Umbilical cord (tissue), 2 donors: ENCODE data around the gene ZNF440. TPM values are rescaled to one million over a fixed set of nuclear protein-coding genes. Genes with fewer than 3 reads are reported as not detected.

Experiments used
- DNase-seq: peaks from one replicate; pipeline ENCODE4 v3.0.0-alpha.2; 2015; ENCODE audit warnings: low spot score
- total RNA-seq: library from RNA; depleted of rRNA; stranded (reverse); fragments of >200 nt; gene quantifications from one replicate; pipeline ENCODE4 v1.2.3, GENCODE V29; 2014; ENCODE audit warnings: low replicate concordance; ENCODE audit not compliant: insufficient read depth

The ZNF440 gene
- total RNA-seq, 1 donor from 2014 or later: 32.7 TPM

- DNase-seq: no peak
Measured at GRCh38 chr19:11882606-11883005, 68.5 kb downstream of the ZNF440 start.

Other genes with a start within 250 kb of the ZNF440 start
- 2.6 TPM for gene ACP5, start 236.6 kb upstream of the ZNF440 start, total RNA-seq
- 25.0 TPM for gene ZNF627, start 216.8 kb upstream of the ZNF440 start, total RNA-seq
- gene ZNF823, start 75.3 kb upstream of the ZNF440 start, total RNA-seq: 22.1 TPM
- 16.9 TPM for gene ZNF441, start 47.3 kb upstream of the ZNF440 start, total RNA-seq
- gene ZNF491, start 15.8 kb upstream of the ZNF440 start, total RNA-seq: 3.1 TPM
- 9.1 TPM for gene ZNF439, start 34.5 kb downstream of the ZNF440 start, total RNA-seq
- 27.9 TPM for gene ZNF69, start 73.5 kb downstream of the ZNF440 start, total RNA-seq
- gene ZNF700, start 110.8 kb downstream of the ZNF440 start, total RNA-seq: 16.1 TPM
- 11.6 TPM for gene ZNF763, start 150.8 kb downstream of the ZNF440 start, total RNA-seq
- 8.4 TPM for gene ZNF433, start 221.4 kb downstream of the ZNF440 start, total RNA-seq
- 1.9 TPM for gene ZNF878, start 238.7 kb downstream of the ZNF440 start, total RNA-seq